Psoas muscle (tissue), 8 donors: ENCODE data around the gene PRKACB. TPM values are rescaled to one million over a fixed set of nuclear protein-coding genes. Genes with fewer than 3 reads are reported as not detected.

Experiments used
- ATAC-seq, 4 donors: fragments of 200-7000 bp; cut with Tn5 transposase; one replicate each; pipeline ENCODE4 v1.9.1; 2020; ENCODE audit warnings: moderate library complexity in 3 of 4, mild to moderate bottlenecking in 2 of 4
- DNase-seq, 2 donors: peaks; one replicate each; pipeline ENCODE4 v3.0.0-alpha.2; 2020
- H3K27ac ChIP-seq: fragments of 200-600 bp; one replicate; pipeline ENCODE4 v1.8.0; 2022
- H3K27me3 ChIP-seq, 3 donors: fragments of 200-600 bp in 1 of 3; one replicate each; pipeline versions ENCODE4 v1.6.1 to v1.8.0; 2013 to 2022; ENCODE audit warnings: low read length in 2 of 3, mild to moderate bottlenecking in 2 of 3, moderate library complexity in 1 of 3; ENCODE audit not compliant: insufficient read depth in 3 of 3
- H3K36me3 ChIP-seq, 2 donors: fragments of 200-600 bp in 1 of 2; one replicate each; pipeline versions ENCODE4 v1.6.1 to v1.8.0; 2013 to 2022; ENCODE audit warnings: low read depth in 1 of 2, mild to moderate bottlenecking in 1 of 2, moderate library complexity in 1 of 2; ENCODE audit not compliant: insufficient read depth in 1 of 2
- H3K4me1 ChIP-seq: fragments of 200-600 bp; one replicate; pipeline ENCODE4 v1.8.0; 2022
- H3K4me3 ChIP-seq: fragments of 200-600 bp; one replicate; pipeline ENCODE4 v1.8.0; 2022; ENCODE audit warnings: mild to moderate bottlenecking
- H3K9me3 ChIP-seq: fragments of 200-600 bp; one replicate; pipeline ENCODE4 v1.8.0; 2022
- CTCF ChIP-seq: fragments of 200-600 bp; IDR thresholded peaks from one replicate; pipeline ENCODE4 v1.8.0; 2022; ENCODE audit warnings: antibody characterized with exemption
- WGBS, 3 donors: extraction: QIAGEN DNeasy Blood & Tissue Kit; methylation state at CpG; one replicate each; pipeline versions ENCODE4 v1.1.6 to v1.1.7; 2013; 5-methylcytosine and 5-hydroxymethylcytosine counted together
- intact Hi-C, 2 donors: fragments of 100-400 bp; cut with DNase I; formaldehyde crosslinking; loops; one replicate each; pipeline versions ENCODE4 v1.11.0 to v1.14.2; 2022
- polyA plus RNA-seq, 3 donors: library from polyadenylated mRNA; stranded (reverse); fragments of 200-250 nt; gene quantifications; one replicate each; pipeline ENCODE4 v1.2.3, GENCODE V29; 2013
- total RNA-seq, 4 donors: library from RNA; stranded (reverse); fragmentation: NEBNext Ultra II Directional in 2 of 4; extraction: Animal tissue kit (Norgen Biotek cat#: 25700) in 2 of 4; gene quantifications; one replicate each; pipeline versions ENCODE4 v1.2.1 to v1.2.4, GENCODE V29; 2021 to 2023
- donor health status: healthy with polysubstance abuse.
- donor health status: DM: no; HTN: no; CAD: no; lungs with moderate emphysema.
- donor health status: Bipolar disorder and iron deficiency.
- donor health status: healthy.
- donor health status: DM: yes; HTN: yes; CAD: no.
- donor health status: DM: no; HTN: no; CAD: no.
- donor health status: DM: no; HTN: no; CAD: no.
- donor health status: DM: yes; HTN: yes; CAD: no.

The PRKACB gene
- total and polyA plus RNA-seq, 7 donors = 2.6 to 24.5 (median 4.9) TPM

- Histone ChIP-seq H3K36me3 (no peaks in the 10 kb centered on the region), H3K27me3 (no peaks in the 10 kb centered on the region), H3K4me3 (no peak overlapping the region), H3K27ac (no peak overlapping the region), H3K9me3 (no peaks in the 10 kb centered on the region), H3K4me1 (peaks cover 1% of the 10 kb centered on the region)
- TF ChIP-seq CTCF = no peak
- WGBS, 3 donors = 77 to 85% (median 78%) methylated on average over 2 of the region's 2 CpGs
- DNase-seq (no peak), ATAC-seq (no peak)
- intact Hi-C loops = no loop called here
Observed at GRCh38 chr1:84116558-84116957, 27.5 kb upstream of the PRKACB start.

- H3K4me3 ChIP-seq = no peak overlapping the region
- peaks cover 8% of the 10 kb centered on the region for H3K4me1 ChIP-seq
- 91 to 100% (median 94%) methylated on average over 1 of the region's 1 CpG for WGBS, 3 donors
- H3K27me3 ChIP-seq = no peaks in the 10 kb centered on the region
- intact Hi-C loops = no loop called here
- H3K27ac ChIP-seq = no peak overlapping the region
- no peaks in the 10 kb centered on the region for H3K9me3 ChIP-seq
- no peaks in the 10 kb centered on the region for H3K36me3 ChIP-seq
- ATAC-seq (peak; percentile 47 to 83 (median 63)), DNase-seq (no peak)
- TF ChIP-seq CTCF = no peak
Observed at GRCh38 chr1:84117868-84118267, 26.2 kb upstream of the PRKACB start.

- H3K4me1 ChIP-seq = peaks cover 8% of the 10 kb centered on the region
- TF ChIP-seq CTCF = no peak
- no peak overlapping the region for H3K4me3 ChIP-seq
- H3K9me3 ChIP-seq = no peaks in the 10 kb centered on the region
- DNase-seq (no peak), ATAC-seq (no peak)
- H3K27me3 ChIP-seq = no peaks in the 10 kb centered on the region
- H3K36me3 ChIP-seq = no peaks in the 10 kb centered on the region
- WGBS, 3 donors = 77 to 88% (median 78%) methylated on average over 1 of the region's 1 CpG
- no peak overlapping the region for H3K27ac ChIP-seq
- intact Hi-C loops = loop anchor here (5.0 to 10.0 kb wide), 2 partner anchors 189 to 643 kb away; no protein-coding TSS in a partner anchor
Observed at GRCh38 chr1:84121360-84121759, 22.7 kb upstream of the PRKACB start.

GRCh38 chr1:84122780-84123382, 21.2 kb upstream of the PRKACB start:
- peaks cover 8% of the 10 kb centered on the region for H3K4me1 ChIP-seq
- no peaks in the 10 kb centered on the region for H3K36me3 ChIP-seq
- WGBS, 3 donors = 3 to 12% (median 6%) methylated on average over 2 of the region's 2 CpGs
- no peaks in the 10 kb centered on the region for H3K9me3 ChIP-seq
- no peaks in the 10 kb centered on the region for H3K27me3 ChIP-seq
- no peak overlapping the region for H3K4me3 ChIP-seq
- intact Hi-C loops = loop anchor here (2.0 to 10.0 kb wide), 3 partner anchors 191 to 642 kb away; no protein-coding TSS in a partner anchor
- ATAC-seq (peak; percentile 57 to 80 (median 72)), DNase-seq (peak in 1 of 2 donors; percentile 17)
- H3K27ac ChIP-seq = no peak overlapping the region
- peak; percentile 71 for TF ChIP-seq CTCF

- no peak for ATAC-seq
- 90 to 94% (median 92%) methylated on average over 7 of the region's 7 CpGs for WGBS, 3 donors
- intact Hi-C loops = no loop called here
Observed at GRCh38 chr1:84133479-84133878, 10.6 kb upstream of the PRKACB start.

More at GRCh38 chr1:84133479-84133878, 10.6 kb upstream of the PRKACB start:
- no peaks in the 10 kb centered on the region for H3K9me3 ChIP-seq
- TF ChIP-seq CTCF = no peak
- H3K36me3 ChIP-seq = no peaks in the 10 kb centered on the region
- H3K4me3 ChIP-seq = no peak overlapping the region
- no peaks in the 10 kb centered on the region for H3K4me1 ChIP-seq
- no peak overlapping the region for H3K27ac ChIP-seq
- no peak for DNase-seq
- H3K27me3 ChIP-seq = no peaks in the 10 kb centered on the region
